Heart right ventricle (tissue), 16 donors: Measurements from ENCODE around the gene AREL1. TPM values are rescaled to one million over a fixed set of nuclear protein-coding genes. Genes with fewer than 3 reads are reported as not detected.

Experiments used
- ATAC-seq, 8 donors: fragments of 200-7000 bp; cut with Tn5 transposase; one replicate each; pipeline ENCODE4 v1.9.1; 2020; ENCODE audit warnings: mild to moderate bottlenecking in 8 of 8, moderate library complexity in 8 of 8, moderate number of reproducible peaks in 1 of 8
- DNase-seq, 2 donors: peaks; one replicate each; pipeline ENCODE4 v3.0.0-alpha.2; 2020
- H3K27ac ChIP-seq, 10 donors: fragments of 200-600 bp; sonication (generic) in 2 of 10; one replicate each; pipeline versions ENCODE4 v1.5.0 to v1.8.0; 2020 to 2022; ENCODE audit warnings: mild to moderate bottlenecking in 3 of 10
- H3K27me3 ChIP-seq, 7 donors: fragments of 200-600 bp; one replicate each; pipeline ENCODE4 v1.8.0; 2021 to 2022; ENCODE audit warnings: mild to moderate bottlenecking in 2 of 7
- H3K36me3 ChIP-seq, 9 donors: fragments of 200-600 bp; sonication (generic) in 1 of 9; one replicate each; pipeline versions ENCODE4 v1.5.0 to v1.8.0; 2020 to 2022; ENCODE audit warnings: mild to moderate bottlenecking in 2 of 9
- H3K4me1 ChIP-seq, 9 donors: fragments of 200-600 bp; sonication (generic) in 1 of 9; one replicate each; pipeline versions ENCODE4 v1.5.0 to v1.8.0; 2020 to 2022; ENCODE audit warnings: mild to moderate bottlenecking in 4 of 9
- H3K4me3 ChIP-seq, 10 donors: fragments of 200-600 bp; sonication (generic) in 2 of 10; one replicate each; pipeline versions ENCODE4 v1.5.0 to v1.8.0; 2020 to 2022; ENCODE audit warnings: mild to moderate bottlenecking in 7 of 10, moderate library complexity in 2 of 10
- H3K9me3 ChIP-seq, 11 donors: fragments of 200-600 bp in 10 of 11; sonication (generic) in 2 of 11; one replicate each; pipeline versions ENCODE4 v1.5.0 to v1.8.0; 2013 to 2022; ENCODE audit warnings: mild to moderate bottlenecking in 2 of 11, control low read depth in 1 of 11, moderate library complexity in 1 of 11
- CTCF ChIP-seq, 9 donors: fragments of 200-600 bp; sonication (generic) in 2 of 9; IDR thresholded peaks; one replicate each; pipeline versions ENCODE4 v1.5.0 to v1.8.0; 2021 to 2022; ENCODE audit warnings: antibody characterized with exemption in 9 of 9, mild to moderate bottlenecking in 5 of 9, moderate library complexity in 1 of 9
- WGBS, 2 donors: extraction: QIAGEN DNeasy Blood & Tissue Kit; methylation state at CpG; one replicate each; pipeline ENCODE4 v1.1.7; 2013; ENCODE audit warnings: inconsistent platforms in 1 of 2; 5-methylcytosine and 5-hydroxymethylcytosine counted together
- intact Hi-C, 10 donors: fragments of 100-400 bp; cut with DNase I; formaldehyde crosslinking; loops; one replicate each; pipeline versions ENCODE4 v1.11.1 to v1.14.2; 2022
- polyA plus RNA-seq, 2 donors: library from polyadenylated mRNA; stranded (reverse); fragments of 200-250 nt; gene quantifications; one replicate each; pipeline ENCODE4 v1.2.3, GENCODE V29; 2013
- total RNA-seq, 10 donors: library from RNA; stranded (reverse); fragmentation: NEBNext Ultra II Directional in 3 of 10; extraction: Animal tissue kit (Norgen Biotek cat#: 25700) in 3 of 10; gene quantifications; one replicate each; pipeline versions ENCODE4 v1.2.1 to v1.2.4, GENCODE V29; 2021 to 2023
- donor health status: Arrhythmogenic right ventricular cardiomyopathy.
- donor health status: ischemic (EF 13 %, LVEDD 7.1; RV severe dilation, severe dysfunction).
- donor health status: healthy with polysubstance abuse.
- donor health status: DM: no; HTN: yes; CAD: no.
- donor health status: DM: no; HTN: no; CAD: no.
- donor health status: ischemic (EF 25% LVEDD 6.9; RV normal size, moderate dysfunction).
- donor health status: ischemic (EF 25% LVEDD 5.7; RV mildly dilated, moderate dysfunction).
- donor health status: healthy.
- donor health status: DM: yes; HTN: yes; CAD: no.
- donor health status: Ischemic cardiomyopathy.
- donor health status: ischemic (EF 35%, LVEDD 5.7; RV mildly dilated, moderate dysfunction).
- donor health status: nonischemic (EF 11% LVEDD 7.7; RV severe dilation, severe dysfunction).
- donor health status: DM: yes; HTN: yes; CAD: no.
- donor health status: PGD.
- donor health status: ischemic (EF 29% LVEDD 5.4; RV normal size, mild dysfunction).
- donor health status: nonischemic (EF 23%, LVEDD 6.1; RV moderate dilation, normal function).

Gene AREL1
- total and polyA plus RNA-seq, 12 donors = 8.8 to 27.2 (median 20.7) TPM

DNA sequence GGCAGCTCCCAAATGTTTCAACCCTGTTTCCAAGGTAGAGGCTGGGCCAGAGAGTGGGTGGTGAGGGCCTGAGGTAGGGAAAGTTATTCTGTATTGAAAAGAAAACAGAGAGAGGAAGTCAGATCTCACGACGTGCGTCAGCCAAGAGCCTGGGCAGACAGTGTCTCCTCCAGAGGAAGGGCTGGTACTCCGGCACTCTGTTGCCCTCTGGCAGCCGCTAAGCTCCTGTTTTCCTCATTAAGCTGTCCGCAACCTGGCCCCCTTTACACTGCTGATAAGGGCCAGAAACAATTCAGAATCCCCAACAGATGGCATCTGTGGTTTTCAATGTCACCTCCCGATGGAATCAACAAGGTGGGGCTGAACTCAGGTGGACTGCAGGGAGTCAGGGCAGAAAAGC, 74.8 kb downstream of the AREL1 start:
- Histone ChIP-seq H3K27ac (peak overlapping the region in 3 of 10 donors; percentile 4 to 25 (median 23)), H3K36me3 (no peaks in the 10 kb centered on the region), H3K4me3 (no peak overlapping the region), H3K4me1 (peaks cover 0 to 26% (median 4%) of the 10 kb centered on the region in 9 donors), H3K9me3 (no peaks in the 10 kb centered on the region), H3K27me3 (peaks cover 0 to 9% (median 0%) of the 10 kb centered on the region in 7 donors)
- ATAC-seq (peak in 1 of 8 donors; percentile 25), DNase-seq (no peak)
- intact Hi-C loops = no loop called here
- 48 to 57% methylated on average over 7 of the region's 7 CpGs for WGBS, 2 donors
- no peak for TF ChIP-seq CTCF (IDR thresholded peaks at IDR 0.05)

DNA sequence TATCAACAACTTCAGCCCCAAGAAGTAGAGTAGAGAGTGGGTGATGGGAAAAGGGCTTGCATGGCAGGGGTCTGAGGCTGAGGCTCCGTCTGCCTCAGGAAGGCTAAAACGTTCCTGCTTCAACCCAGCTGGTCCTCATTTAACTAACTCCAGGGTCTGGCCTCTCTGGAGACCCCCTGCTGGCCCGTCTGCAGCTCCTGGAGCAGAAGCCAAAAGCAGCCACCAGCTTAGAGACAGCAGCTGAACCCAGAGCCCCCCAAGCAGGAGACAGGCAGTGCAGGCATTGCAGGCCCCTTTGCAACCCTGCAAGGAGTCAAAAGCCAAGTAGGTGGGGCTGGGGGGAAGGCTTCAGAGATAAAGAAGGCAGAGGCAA, 75.7 kb downstream of the AREL1 start:
- H3K4me3 ChIP-seq = no peak overlapping the region
- DNase-seq (no peak), ATAC-seq (no peak)
- H3K9me3 ChIP-seq = no peaks in the 10 kb centered on the region
- H3K27ac ChIP-seq = peak overlapping the region in 1 of 10 donors; percentile 4
- intact Hi-C loops = no loop called here
- peaks cover 0 to 9% (median 0%) of the 10 kb centered on the region in 7 donors for H3K27me3 ChIP-seq
- WGBS, 2 donors = 65 to 75% methylated on average over 3 of the region's 3 CpGs
- no peak for TF ChIP-seq CTCF (IDR thresholded peaks at IDR 0.05)
- H3K36me3 ChIP-seq = no peaks in the 10 kb centered on the region
- H3K4me1 ChIP-seq = peaks cover 0 to 26% (median 4%) of the 10 kb centered on the region in 9 donors

GRCh38 chr14:74636424-74637177, 76.3 kb downstream of the AREL1 start:
- intact Hi-C loops = no loop called here
- H3K9me3 ChIP-seq = no peaks in the 10 kb centered on the region
- H3K36me3 ChIP-seq = no peaks in the 10 kb centered on the region
- peak overlapping the region in 1 of 10 donors; percentile 19 for H3K27ac ChIP-seq
- DNase-seq = no peak
- H3K4me1 ChIP-seq = peaks cover 0 to 26% (median 4%) of the 10 kb centered on the region in 9 donors
- no peak overlapping the region for H3K4me3 ChIP-seq
- peaks cover 0 to 9% (median 0%) of the 10 kb centered on the region in 7 donors for H3K27me3 ChIP-seq
- WGBS, 2 donors = 81 to 88% methylated on average over 10 of the region's 10 CpGs
- no peak for TF ChIP-seq CTCF (IDR thresholded peaks at IDR 0.05)
- no peak for ATAC-seq

DNA sequence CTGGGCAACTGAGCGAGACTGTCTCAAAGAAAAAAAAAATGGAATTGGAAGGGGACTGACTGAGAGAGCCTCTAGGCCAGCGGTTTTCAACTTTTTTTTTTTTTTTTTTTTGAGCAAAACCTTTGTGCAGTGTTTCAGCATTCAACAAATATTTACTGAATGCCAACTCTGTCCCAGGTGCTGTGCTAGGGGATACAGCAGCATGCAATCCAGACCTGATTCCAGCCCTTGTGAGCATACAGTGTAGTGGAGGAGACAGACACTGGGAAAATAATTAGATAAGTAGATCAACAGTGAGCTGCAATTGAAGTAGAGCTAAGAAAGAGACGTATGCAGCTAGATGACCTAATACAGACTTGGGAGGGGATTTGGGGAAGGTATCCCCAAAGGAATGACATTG, 77.0 kb downstream of the AREL1 start:
- no peaks in the 10 kb centered on the region for H3K36me3 ChIP-seq
- ATAC-seq = no peak
- no peaks in the 10 kb centered on the region for H3K9me3 ChIP-seq
- peaks cover 0 to 9% (median 0%) of the 10 kb centered on the region in 7 donors for H3K27me3 ChIP-seq
- no peak for DNase-seq
- H3K4me3 ChIP-seq = no peak overlapping the region
- peaks cover 0 to 22% (median 4%) of the 10 kb centered on the region in 9 donors for H3K4me1 ChIP-seq
- WGBS, 2 donors = 88 to 92% methylated on average over 3 of the region's 3 CpGs
- intact Hi-C loops = no loop called here
- TF ChIP-seq CTCF (IDR thresholded peaks at IDR 0.05) = no peak
- no peak overlapping the region for H3K27ac ChIP-seq
